Measurements from ENCODE around the gene TCF4.

TCF4 gene

GRCh38 chr18:55237660-55238059 lies 350.3 kb downstream of the TCF4 start:
- no peak overlapping the region for H3K4me3 ChIP-seq (ENCODE audit: low read depth, low read length)
- TF ChIP-seq CTCF (IDR thresholded peaks at IDR 0.05; ENCODE audit: borderline replicate concordance, insufficient read depth, low read depth, low read length), result no peak

GRCh38 chr18:55236150-55236931 lies 351.7 kb downstream of the TCF4 start:
- H3K4me3 ChIP-seq (ENCODE audit: low read depth, low read length), result no peak overlapping the region
- TF ChIP-seq CTCF (IDR thresholded peaks at IDR 0.05; ENCODE audit: borderline replicate concordance, insufficient read depth, low read depth, low read length), result no peak

GRCh38 chr18:55235094-55235461 lies 352.9 kb downstream of the TCF4 start:
- no peak for TF ChIP-seq CTCF (IDR thresholded peaks at IDR 0.05; ENCODE audit: borderline replicate concordance, insufficient read depth, low read depth, low read length)
- H3K4me3 ChIP-seq (ENCODE audit: low read depth, low read length), result no peak overlapping the region

GRCh38 chr18:55234366-55235093 lies 353.5 kb downstream of the TCF4 start:
- TF ChIP-seq CTCF (IDR thresholded peaks at IDR 0.05; ENCODE audit: borderline replicate concordance, insufficient read depth, low read depth, low read length), result peak; percentile 78
- H3K4me3 ChIP-seq (ENCODE audit: low read depth, low read length), result no peak overlapping the region

GRCh38 chr18:55233857-55234256 lies 354.1 kb downstream of the TCF4 start:
- H3K4me3 ChIP-seq (ENCODE audit: low read depth, low read length), result no peak overlapping the region
- no peak for TF ChIP-seq CTCF (IDR thresholded peaks at IDR 0.05; ENCODE audit: borderline replicate concordance, insufficient read depth, low read depth, low read length)

GRCh38 chr18:55232506-55232905 lies 355.5 kb downstream of the TCF4 start:
- no peak for TF ChIP-seq CTCF (IDR thresholded peaks at IDR 0.05; ENCODE audit: borderline replicate concordance, insufficient read depth, low read depth, low read length)
- H3K4me3 ChIP-seq (ENCODE audit: low read depth, low read length), result no peak overlapping the region

- no peak overlapping the region for H3K4me3 ChIP-seq (ENCODE audit: low read depth, low read length)
- TF ChIP-seq CTCF (IDR thresholded peaks at IDR 0.05; ENCODE audit: borderline replicate concordance, insufficient read depth, low read depth, low read length), result no peak
These were observed 358.3 kb downstream of the TCF4 start for GRCh38 chr18:55229682-55230081.
